ENCODE measurements around the gene B4GALNT4. TPM values are rescaled to one million over a fixed set of nuclear protein-coding genes. Genes with fewer than 3 reads are reported as not detected.
"Not testable (repeated sequence)": the region's sequence is repeated elsewhere in the genome, so short reads cannot be mapped to it uniquely, and the experiment has no call there.

The B4GALNT4 gene
- total and polyA plus RNA-seq, 2 donors from 2014 or later, result 0.82 to 1.4 TPM

DNA sequence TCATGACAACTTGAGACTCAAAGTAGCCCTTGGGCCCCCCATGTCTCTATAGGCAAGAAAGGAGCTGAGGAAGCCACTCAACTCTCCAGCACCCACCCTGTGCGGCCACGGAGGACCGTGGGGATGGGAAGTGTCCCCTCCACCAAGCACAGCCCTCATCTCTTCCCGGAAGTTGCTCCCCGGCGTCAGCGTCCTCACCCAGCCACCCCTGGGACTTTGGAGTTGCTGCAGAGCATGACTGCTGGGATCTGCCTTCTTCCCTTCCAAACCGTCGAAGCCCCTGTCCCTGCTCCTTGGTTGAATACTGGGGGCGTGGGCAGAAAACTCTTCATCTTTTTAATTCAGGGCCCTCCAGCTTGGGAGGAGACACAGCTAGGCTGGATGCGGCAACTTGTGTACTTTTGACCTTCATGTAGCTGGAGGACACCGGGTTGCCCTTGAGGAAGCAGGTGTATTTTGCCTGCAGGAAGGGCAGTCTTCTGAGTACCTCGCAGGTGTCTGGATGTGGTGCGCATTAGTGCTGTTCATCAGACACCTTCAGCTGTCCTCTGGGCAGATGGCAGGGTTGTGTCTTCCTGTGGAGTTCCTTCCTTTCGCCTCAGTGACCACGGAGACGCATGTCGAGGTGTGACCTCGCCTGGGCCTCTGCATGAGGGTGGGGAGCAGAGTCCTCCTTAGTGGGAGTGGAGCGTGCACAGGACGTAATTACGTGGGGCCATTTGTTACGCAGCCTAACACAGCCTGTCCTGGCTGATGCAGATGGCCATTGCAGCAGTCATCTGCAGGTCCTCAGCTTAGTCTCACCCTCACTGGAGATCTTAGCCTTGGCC is 36.4 kb upstream of the B4GALNT4 start:
- no peak for DNase-seq
- intact Hi-C loops (cut with DNase I), result no loop called here
- TF ChIP-seq, protein P1, sequence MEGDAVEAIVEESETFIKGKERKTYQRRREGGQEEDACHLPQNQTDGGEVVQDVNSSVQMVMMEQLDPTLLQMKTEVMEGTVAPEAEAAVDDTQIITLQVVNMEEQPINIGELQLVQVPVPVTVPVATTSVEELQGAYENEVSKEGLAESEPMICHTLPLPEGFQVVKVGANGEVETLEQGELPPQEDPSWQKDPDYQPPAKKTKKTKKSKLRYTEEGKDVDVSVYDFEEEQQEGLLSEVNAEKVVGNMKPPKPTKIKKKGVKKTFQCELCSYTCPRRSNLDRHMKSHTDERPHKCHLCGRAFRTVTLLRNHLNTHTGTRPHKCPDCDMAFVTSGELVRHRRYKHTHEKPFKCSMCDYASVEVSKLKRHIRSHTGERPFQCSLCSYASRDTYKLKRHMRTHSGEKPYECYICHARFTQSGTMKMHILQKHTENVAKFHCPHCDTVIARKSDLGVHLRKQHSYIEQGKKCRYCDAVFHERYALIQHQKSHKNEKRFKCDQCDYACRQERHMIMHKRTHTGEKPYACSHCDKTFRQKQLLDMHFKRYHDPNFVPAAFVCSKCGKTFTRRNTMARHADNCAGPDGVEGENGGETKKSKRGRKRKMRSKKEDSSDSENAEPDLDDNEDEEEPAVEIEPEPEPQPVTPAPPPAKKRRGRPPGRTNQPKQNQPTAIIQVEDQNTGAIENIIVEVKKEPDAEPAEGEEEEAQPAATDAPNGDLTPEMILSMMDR (IDR thresholded peaks at IDR 0.05; ENCODE audit: borderline replicate concordance, extremely low read depth, insufficient read depth), result no peak
- no peak for FAIRE-seq
- Histone ChIP-seq H3K4me3 (ENCODE audit: low read length in 3 of 3) (no peak overlapping the region), H3K27ac (ENCODE audit: low read depth in 2 of 2, low read length in 2 of 2) (no peak overlapping the region), H3K9ac (ENCODE audit: low read length in 3 of 3) (no peak overlapping the region), H3K9me3 (ENCODE audit: control insufficient read depth in 2 of 3, insufficient read depth in 1 of 3, low read length in 3 of 3) (no peaks in the 10 kb centered on the region), H3K27me3 (ENCODE audit: control insufficient read depth, insufficient read depth, low read length) (no peaks in the 10 kb centered on the region), H3K4me1 (ENCODE audit: control insufficient read depth in 2 of 3, insufficient read depth in 2 of 3, low read depth in 1 of 3, low read length in 3 of 3) (peaks cover 3 to 5% (median 4%) of the 10 kb centered on the region in 3 donors), H3K36me3 (ENCODE audit: control insufficient read depth in 2 of 3, insufficient read depth in 3 of 3, low read length in 3 of 3) (no peaks in the 10 kb centered on the region)

DNA sequence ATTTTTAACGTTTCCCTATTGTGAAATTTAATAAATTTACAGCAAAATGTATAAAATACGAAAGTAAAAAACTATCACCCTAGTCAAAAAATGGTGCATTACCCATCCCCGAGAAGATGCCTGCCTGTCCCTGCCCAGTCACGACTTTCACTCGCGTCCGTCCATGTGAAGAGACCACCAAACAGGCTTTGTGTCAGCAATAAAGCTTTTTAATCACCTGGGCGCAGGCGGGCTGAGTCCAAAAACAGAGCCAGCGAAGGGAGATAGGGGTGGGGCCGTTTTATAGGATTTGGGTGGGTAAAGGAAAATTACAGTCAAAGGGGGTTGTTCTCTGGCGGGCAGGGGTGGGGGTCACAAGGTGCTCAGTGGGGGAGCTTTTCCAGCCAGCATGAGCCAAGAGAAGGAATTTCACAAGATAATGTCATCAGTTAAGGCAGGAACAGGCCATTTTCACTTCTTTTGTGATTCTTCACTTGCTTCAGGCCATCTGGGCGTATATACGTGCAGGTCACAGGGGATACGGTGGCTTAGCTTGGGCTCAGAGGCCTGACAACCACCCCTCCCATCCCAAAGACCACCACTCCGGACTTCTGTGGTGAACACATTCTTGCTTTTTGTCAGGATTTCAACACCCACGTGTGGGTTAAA is 35.6 kb upstream of the B4GALNT4 start:
- intact Hi-C loops (cut with DNase I); H3K9ac ChIP-seq (ENCODE audit: low read length in 3 of 3); H3K27ac ChIP-seq (ENCODE audit: low read depth in 2 of 2, low read length in 2 of 2); H3K4me3 ChIP-seq (ENCODE audit: low read length in 3 of 3); H3K36me3 ChIP-seq (ENCODE audit: control insufficient read depth in 2 of 3, insufficient read depth in 3 of 3, low read length in 3 of 3); FAIRE-seq; DNase-seq; H3K27me3 ChIP-seq (ENCODE audit: control insufficient read depth, insufficient read depth, low read length); H3K9me3 ChIP-seq (ENCODE audit: control insufficient read depth in 2 of 3, insufficient read depth in 1 of 3, low read length in 3 of 3); H3K4me1 ChIP-seq (ENCODE audit: control insufficient read depth in 2 of 3, insufficient read depth in 2 of 3, low read depth in 1 of 3, low read length in 3 of 3): not testable (repeated sequence)

DNA sequence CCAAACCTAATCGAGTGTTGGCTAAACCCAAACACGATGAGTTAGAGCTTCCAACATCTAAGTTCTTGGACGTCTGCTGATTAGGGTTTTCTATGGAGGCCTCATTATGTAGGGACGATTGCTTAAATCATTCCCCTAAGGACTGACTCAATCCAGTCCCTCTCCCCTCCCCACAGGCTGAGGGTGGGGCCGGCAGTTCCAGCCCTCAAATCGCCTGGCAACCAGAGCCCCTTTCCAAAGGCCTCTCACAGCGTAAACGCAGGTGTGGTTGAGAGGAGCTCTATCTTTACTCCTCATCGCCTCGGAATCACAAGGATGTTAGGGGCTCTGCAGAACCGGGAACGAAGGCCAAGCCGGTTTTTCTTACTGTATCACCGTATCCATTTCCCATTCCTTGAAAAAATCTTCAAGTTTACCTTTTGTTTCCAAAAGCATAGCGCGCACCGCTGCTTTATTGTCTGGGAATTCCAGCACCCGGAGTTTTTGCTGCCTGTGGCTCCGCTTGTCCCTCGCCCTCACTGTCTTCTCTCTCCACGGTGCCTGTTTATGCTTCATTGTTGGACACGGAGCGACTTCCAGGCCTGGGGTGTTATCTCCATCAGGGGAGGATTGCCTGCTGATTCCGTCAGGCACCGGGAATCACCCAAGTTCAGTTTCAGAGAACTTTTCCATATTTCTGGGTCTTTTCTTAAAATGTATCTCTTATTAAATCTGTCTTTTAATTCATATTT is 34.9 kb upstream of the B4GALNT4 start:
- Histone ChIP-seq H3K9me3 (ENCODE audit: control insufficient read depth in 2 of 3, insufficient read depth in 1 of 3, low read length in 3 of 3) (no peaks in the 10 kb centered on the region), H3K9ac (ENCODE audit: low read length in 3 of 3) (no peak overlapping the region), H3K4me3 (ENCODE audit: low read length in 3 of 3) (no peak overlapping the region), H3K36me3 (ENCODE audit: control insufficient read depth in 2 of 3, insufficient read depth in 3 of 3, low read length in 3 of 3) (no peaks in the 10 kb centered on the region), H3K4me1 (ENCODE audit: control insufficient read depth in 2 of 3, insufficient read depth in 2 of 3, low read depth in 1 of 3, low read length in 3 of 3) (peaks cover 3 to 5% (median 4%) of the 10 kb centered on the region in 3 donors), H3K27me3 (ENCODE audit: control insufficient read depth, insufficient read depth, low read length) (no peaks in the 10 kb centered on the region), H3K27ac (ENCODE audit: low read depth in 2 of 2, low read length in 2 of 2) (no peak overlapping the region)
- intact Hi-C loops (cut with DNase I), result no loop called here
- TF ChIP-seq, protein P1 (IDR thresholded peaks at IDR 0.05; ENCODE audit: borderline replicate concordance, extremely low read depth, insufficient read depth), result no peak
- FAIRE-seq (no peak), DNase-seq (peak in 4 of 5 donors; percentile 55 to 70 (median 64))
